Upper lobe of right lung (tissue), 1 donor: ENCODE data around the gene ABHD12B. TPM values are rescaled to one million over a fixed set of nuclear protein-coding genes. Genes with fewer than 3 reads are reported as not detected.
A peak's percentile ranks its signal among the peaks of the same experiment; 100 is the strongest.

Experiments
- ATAC-seq: fragments of 200-7000 bp; cut with Tn5 transposase; one replicate; pipeline ENCODE4 v1.9.1; 2020; ENCODE audit warnings: mild to moderate bottlenecking, moderate library complexity
- DNase-seq: peaks from one replicate; pipeline ENCODE4 v3.0.0-alpha.2; 2020
- H3K27ac ChIP-seq: fragments of 200-600 bp; one replicate; pipeline ENCODE4 v1.8.0; 2022
- H3K27me3 ChIP-seq: fragments of 200-600 bp; one replicate; pipeline ENCODE4 v1.8.0; 2022; ENCODE audit warnings: mild to moderate bottlenecking
- H3K36me3 ChIP-seq: fragments of 200-600 bp; one replicate; pipeline ENCODE4 v1.8.0; 2022
- H3K4me1 ChIP-seq: fragments of 200-600 bp; one replicate; pipeline ENCODE4 v1.8.0; 2022
- H3K4me3 ChIP-seq: fragments of 200-600 bp; one replicate; pipeline ENCODE4 v1.8.0; 2022; ENCODE audit warnings: mild to moderate bottlenecking
- H3K9me3 ChIP-seq: fragments of 200-600 bp; one replicate; pipeline ENCODE4 v1.8.0; 2022
- CTCF ChIP-seq: fragments of 200-600 bp; IDR thresholded peaks from one replicate; pipeline ENCODE4 v1.8.0; 2022; ENCODE audit warnings: antibody characterized with exemption
- intact Hi-C: fragments of 100-400 bp; cut with DNase I; formaldehyde crosslinking; loops from one replicate; pipeline ENCODE4 v1.11.0; 2022
- total RNA-seq: library from RNA; stranded (reverse); fragmentation: NEBNext Ultra II Directional; extraction: Animal tissue kit (Norgen Biotek cat#: 25700); gene quantifications from one replicate; pipeline ENCODE4 v1.2.1, GENCODE V29; 2021
- donor health status: DM: no; HTN: yes; CAD: no; lungs with severe emphysema.

Gene ABHD12B
- total RNA-seq, 1 donor from 2014 or later: 0.43 TPM

- intact Hi-C loops: no loop called here
- no peak for TF ChIP-seq CTCF
- DNase-seq (peak; percentile 91), ATAC-seq (peak; percentile 98)
- Histone ChIP-seq H3K27ac (peak within 1 kb of the TSS; percentile 82), H3K9me3 (no peaks in the 10 kb centered on the region), H3K27me3 (no peaks in the 10 kb centered on the region), H3K4me3 (peak within 1 kb of the TSS; percentile 90), H3K36me3 (no peaks in the 10 kb centered on the region), H3K4me1 (peaks cover 20% of the 10 kb centered on the region)
These were observed 40.7 kb upstream of the ABHD12B start, which contains the start of gene NIN for GRCh38 chr14:50830932-50831725. TSS of gene NIN (minus strand) at chr14:50831162. CDS start at chr14:50822056, 9,106 bp downstream.

DNA sequence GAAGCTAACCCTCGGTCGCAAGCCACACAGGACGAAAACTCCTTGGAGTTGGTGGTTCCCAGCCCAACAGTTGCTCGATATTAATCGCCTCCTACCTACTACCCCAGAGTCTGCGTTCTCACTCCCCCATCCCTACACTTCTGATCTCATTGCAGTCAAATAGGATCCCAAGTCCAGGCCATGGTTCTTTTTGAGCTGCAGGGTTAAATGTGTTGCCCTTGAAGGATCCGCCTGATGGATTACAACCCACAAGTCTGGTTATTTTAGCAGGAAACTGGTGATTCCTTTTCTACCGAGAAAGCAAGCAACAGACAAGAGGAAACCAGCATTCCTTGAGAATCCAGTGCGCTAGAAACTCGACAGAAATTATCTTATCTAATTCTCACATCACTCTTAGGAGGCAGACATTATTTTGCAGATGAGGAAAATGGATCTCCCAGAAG is 40.1 kb upstream of the ABHD12B start:
- ATAC-seq (no peak), DNase-seq (no peak)

GRCh38 chr14:50832935-50833630 is 38.8 kb upstream of the ABHD12B start:
- ATAC-seq: no peak
- H3K27me3 ChIP-seq: no peaks in the 10 kb centered on the region
- no peak overlapping the region for H3K4me3 ChIP-seq
- intact Hi-C loops: no loop called here
- no peaks in the 10 kb centered on the region for H3K9me3 ChIP-seq
- no peaks in the 10 kb centered on the region for H3K36me3 ChIP-seq
- no peak for TF ChIP-seq CTCF
- H3K27ac ChIP-seq: no peak overlapping the region
- no peak for DNase-seq
- H3K4me1 ChIP-seq: peaks cover 18% of the 10 kb centered on the region

More for the DNA sequence above, 40.1 kb upstream of the ABHD12B start:
- no peaks in the 10 kb centered on the region for H3K9me3 ChIP-seq
- H3K27me3 ChIP-seq: no peaks in the 10 kb centered on the region
- peak overlapping the region; percentile 90 for H3K4me3 ChIP-seq
- peak overlapping the region; percentile 74 for H3K27ac ChIP-seq
- H3K36me3 ChIP-seq: no peaks in the 10 kb centered on the region
- H3K4me1 ChIP-seq: peaks cover 20% of the 10 kb centered on the region
- no peak for TF ChIP-seq CTCF
- intact Hi-C loops: no loop called here

DNA sequence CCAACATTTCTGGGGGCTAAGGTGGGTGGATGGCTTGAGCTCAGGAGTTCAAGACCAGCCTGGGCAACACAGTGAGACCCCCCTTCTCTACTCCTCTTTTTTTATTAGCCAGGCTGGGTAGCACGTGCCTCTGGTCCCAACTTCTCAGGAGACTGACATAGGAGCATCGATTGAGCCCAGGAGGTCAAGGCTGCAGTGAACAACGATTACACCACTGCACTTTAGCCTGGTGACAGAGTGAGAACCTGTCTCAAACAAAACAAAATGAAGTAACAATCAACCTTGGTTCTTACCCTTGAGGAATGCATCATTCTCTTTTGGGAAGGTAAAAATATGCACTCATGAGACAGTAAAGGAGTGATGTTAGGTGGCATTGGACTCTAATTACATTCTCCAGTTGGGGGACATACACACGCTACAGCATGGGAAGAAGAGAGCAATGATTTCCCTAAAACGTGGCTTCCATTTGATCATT is 37.0 kb upstream of the ABHD12B start:
- ATAC-seq: no peak
- no peak overlapping the region for H3K27ac ChIP-seq
- intact Hi-C loops: no loop called here

DNA sequence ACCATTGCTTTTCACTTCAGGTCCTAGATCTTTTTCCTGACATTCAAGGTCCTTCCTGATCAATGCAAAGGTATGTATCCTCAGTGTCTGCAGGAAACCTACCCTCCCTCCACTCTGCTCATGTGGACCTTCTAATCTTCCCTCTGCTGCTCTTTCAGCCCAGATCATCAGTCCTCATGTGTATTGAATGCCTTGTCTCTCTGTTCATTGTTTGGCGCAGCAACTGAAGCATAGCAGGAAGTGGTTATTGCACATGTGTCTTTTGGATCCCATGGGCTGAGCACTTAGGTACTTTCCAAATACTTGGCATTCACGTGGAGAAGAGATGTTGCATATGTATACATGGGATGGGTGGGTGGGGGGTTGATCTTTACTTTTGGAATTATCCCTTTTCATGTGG is 36.6 kb upstream of the ABHD12B start:
- Histone ChIP-seq H3K4me1 (peaks cover 4% of the 10 kb centered on the region), H3K4me3 (no peak overlapping the region), H3K27me3 (no peaks in the 10 kb centered on the region), H3K27ac (no peak overlapping the region), H3K36me3 (no peaks in the 10 kb centered on the region), H3K9me3 (no peaks in the 10 kb centered on the region)
- DNase-seq (no peak), ATAC-seq (no peak)
- intact Hi-C loops: no loop called here
- TF ChIP-seq CTCF: no peak

More for the DNA sequence above, 37.0 kb upstream of the ABHD12B start:
- Histone ChIP-seq H3K27me3 (no peaks in the 10 kb centered on the region), H3K4me1 (peaks cover 5% of the 10 kb centered on the region), H3K36me3 (no peaks in the 10 kb centered on the region), H3K4me3 (no peak overlapping the region), H3K9me3 (no peaks in the 10 kb centered on the region)
- no peak for DNase-seq
- no peak for TF ChIP-seq CTCF
